Measurements from ENCODE around the gene RHBG. TPM values are rescaled to one million over a fixed set of nuclear protein-coding genes. Genes with fewer than 3 reads are reported as not detected.
"Not testable (repeated sequence)": the region's sequence is repeated elsewhere in the genome, so short reads cannot be mapped to it uniquely, and the experiment has no call there.

The RHBG gene, protein sequence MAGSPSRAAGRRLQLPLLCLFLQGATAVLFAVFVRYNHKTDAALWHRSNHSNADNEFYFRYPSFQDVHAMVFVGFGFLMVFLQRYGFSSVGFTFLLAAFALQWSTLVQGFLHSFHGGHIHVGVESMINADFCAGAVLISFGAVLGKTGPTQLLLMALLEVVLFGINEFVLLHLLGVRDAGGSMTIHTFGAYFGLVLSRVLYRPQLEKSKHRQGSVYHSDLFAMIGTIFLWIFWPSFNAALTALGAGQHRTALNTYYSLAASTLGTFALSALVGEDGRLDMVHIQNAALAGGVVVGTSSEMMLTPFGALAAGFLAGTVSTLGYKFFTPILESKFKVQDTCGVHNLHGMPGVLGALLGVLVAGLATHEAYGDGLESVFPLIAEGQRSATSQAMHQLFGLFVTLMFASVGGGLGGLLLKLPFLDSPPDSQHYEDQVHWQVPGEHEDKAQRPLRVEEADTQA
- not detected in 2 replicates for total RNA-seq (2014; rRNA removed; shearing (Covaris generic))

DNA sequence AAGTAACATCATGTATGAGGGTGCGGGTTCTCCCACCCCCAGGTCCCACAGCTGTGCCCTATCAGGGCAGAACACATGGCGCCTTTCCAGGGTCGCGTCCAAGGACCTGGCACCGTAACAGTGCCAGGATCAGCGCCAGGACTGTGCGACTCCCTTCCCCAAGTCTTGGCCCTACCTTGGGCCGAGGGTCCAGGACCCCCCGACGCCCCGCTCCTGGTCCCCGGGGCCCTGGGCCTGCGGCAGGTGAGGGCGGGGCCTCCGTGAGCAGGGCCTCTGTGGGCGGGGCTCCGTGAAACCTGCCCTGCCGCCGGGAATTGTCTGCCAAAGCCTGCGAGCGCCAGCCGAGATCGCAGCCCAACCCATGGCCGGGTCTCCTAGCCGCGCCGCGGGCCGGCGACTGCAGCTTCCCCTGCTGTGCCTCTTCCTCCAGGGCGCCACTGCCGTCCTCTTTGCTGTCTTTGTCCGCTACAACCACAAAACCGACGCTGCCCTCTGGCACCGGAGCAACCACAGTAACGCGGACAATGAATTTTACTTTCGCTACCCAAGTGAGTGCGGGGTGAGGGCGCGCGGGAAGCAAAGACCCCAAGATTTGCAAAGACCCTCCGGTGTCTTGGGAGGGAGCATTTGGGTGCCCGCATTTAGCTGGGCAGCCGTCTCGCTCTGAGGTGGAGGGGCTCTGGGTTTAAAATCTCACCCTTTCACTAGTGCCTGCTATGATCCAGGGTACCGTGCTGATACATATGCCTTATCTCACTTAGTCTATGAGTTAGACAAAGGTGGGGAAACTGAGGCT, at the start of gene RHBG:
Gene RHBG, plus strand, starts transcription at position 323 of the 796 bp plus-strand sequence. Its CDS starts 39 bp downstream, at position 362.
- Histone ChIP-seq H3K27me3 (replicated peaks) (peaks cover 42% of the 10 kb centered on the region), H3K27ac (no peak within 1 kb of the TSS), H3K9me3 (replicated peaks) (no peaks in the 10 kb centered on the region), H3K36me3 (no peaks in the 10 kb centered on the region), H3K4me3 (peak within 1 kb of the TSS; percentile 9; the same call in 1 of the 2 replicates), H3K4me1 (replicated peaks) (peaks cover 6% of the 10 kb centered on the region; the same call in 1 of the 2 replicates)
- DNase-seq (ENCODE audit: low read depth in 1 of 2, low spot score in 2 of 2): no peak

DNA sequence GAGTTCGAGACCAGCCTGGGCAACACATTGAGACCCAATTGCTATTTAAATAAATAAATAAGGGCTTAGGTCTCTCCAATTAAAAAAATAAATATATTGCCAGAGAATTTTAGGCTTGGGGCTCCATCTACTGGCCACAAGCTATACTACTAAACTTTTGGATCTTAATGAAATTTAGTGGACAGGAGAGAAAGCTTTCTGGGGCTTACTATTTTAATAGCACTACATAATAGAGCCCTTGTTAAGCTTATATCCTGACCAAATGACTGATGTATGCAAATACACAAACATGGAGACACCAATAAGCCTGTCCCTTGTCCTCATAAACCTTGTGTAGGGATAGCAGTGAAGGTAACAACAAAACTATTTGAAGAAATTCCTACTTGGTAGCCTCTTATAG, 49.3 kb upstream of the RHBG start:
- H3K4me1 ChIP-seq (replicated peaks): no peaks in the 10 kb centered on the region
- H3K36me3 ChIP-seq: peaks cover 97% of the 10 kb centered on the region
- peak in 1 of 2 experiments; percentile 44 for DNase-seq (ENCODE audit: low read depth in 1 of 2, low spot score in 2 of 2)

DNA sequence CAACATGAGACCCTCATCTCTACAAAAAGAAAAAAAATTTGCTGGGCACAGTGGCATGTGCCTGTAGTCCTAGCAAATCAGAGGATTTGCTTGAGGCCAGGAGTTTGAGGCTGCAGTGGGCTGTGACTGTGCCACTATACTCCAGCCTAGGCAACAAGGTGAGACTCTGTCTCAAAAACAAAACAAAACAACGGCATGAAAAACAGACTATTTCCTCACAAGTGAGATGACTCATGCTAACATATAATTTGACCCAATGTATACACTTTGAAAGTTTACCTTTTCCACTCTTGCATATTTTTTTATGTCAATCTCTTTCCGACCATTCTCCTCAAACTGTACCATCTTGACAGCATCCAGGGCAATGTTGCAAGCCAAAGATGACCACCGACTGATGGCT, 48.5 kb upstream of the RHBG start:
- no peak overlapping the region for H3K27ac ChIP-seq
- H3K27me3 ChIP-seq (replicated peaks): no peaks in the 10 kb centered on the region
- H3K36me3 ChIP-seq: peaks cover 97% of the 10 kb centered on the region
- no peak for DNase-seq (ENCODE audit: low read depth in 1 of 2, low spot score in 2 of 2)
- no peak overlapping the region for H3K4me3 ChIP-seq
- H3K4me1 ChIP-seq (replicated peaks): no peaks in the 10 kb centered on the region
- no peaks in the 10 kb centered on the region for H3K9me3 ChIP-seq (replicated peaks)

More for the DNA sequence above, 49.3 kb upstream of the RHBG start:
- Histone ChIP-seq H3K27me3 (replicated peaks) (no peaks in the 10 kb centered on the region), H3K27ac (no peak overlapping the region), H3K4me3 (no peak overlapping the region), H3K9me3 (replicated peaks) (no peaks in the 10 kb centered on the region)

DNA sequence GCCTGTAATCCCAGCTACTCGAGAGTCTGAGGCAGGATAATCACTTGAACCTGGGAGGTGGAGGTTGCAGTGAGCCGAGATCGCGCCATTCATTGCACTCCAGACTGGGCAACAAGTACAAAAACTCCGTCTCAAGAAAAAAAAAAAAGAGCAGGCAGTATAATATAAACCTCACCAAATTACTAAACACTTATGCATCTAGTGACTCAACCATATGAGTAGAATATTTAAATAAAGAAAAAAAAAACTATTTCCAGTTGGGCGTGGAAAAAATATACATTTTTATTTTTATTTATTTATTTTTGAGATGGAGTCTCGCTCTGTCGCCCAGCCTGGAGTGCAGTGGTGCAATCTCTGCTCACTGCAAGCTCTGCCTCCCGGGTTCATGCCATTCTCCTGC, 45.8 kb upstream of the RHBG start:
- H3K36me3 ChIP-seq: peaks cover 87% of the 10 kb centered on the region
- DNase-seq (ENCODE audit: low read depth in 1 of 2, low spot score in 2 of 2); H3K27ac ChIP-seq; H3K27me3 ChIP-seq (replicated peaks); H3K4me1 ChIP-seq (replicated peaks); H3K4me3 ChIP-seq; H3K9me3 ChIP-seq (replicated peaks): not testable (repeated sequence)

DNA sequence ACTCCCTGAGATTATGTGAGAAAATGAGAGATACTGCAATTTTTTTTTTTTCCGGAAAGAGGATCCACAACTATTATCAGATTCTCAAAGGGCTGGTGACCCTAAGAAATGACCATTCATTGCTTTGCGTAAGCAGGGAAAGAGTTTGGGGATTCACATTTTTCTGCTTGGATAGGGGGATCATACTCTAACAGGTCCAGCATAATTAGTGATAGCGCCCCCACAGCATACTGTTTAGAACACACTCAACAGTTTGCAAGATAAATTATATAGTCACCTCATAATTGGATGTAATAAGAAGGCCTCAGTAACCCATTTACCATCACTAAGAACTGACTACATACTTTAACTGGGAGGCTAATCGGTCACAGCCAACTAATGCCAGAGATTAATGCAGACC, 32.8 kb upstream of the RHBG start:
- Histone ChIP-seq H3K36me3 (peaks cover 61% of the 10 kb centered on the region), H3K4me3 (no peak overlapping the region), H3K4me1 (replicated peaks) (peaks cover 10% of the 10 kb centered on the region), H3K9me3 (replicated peaks) (no peaks in the 10 kb centered on the region), H3K27ac (no peak overlapping the region), H3K27me3 (replicated peaks) (no peaks in the 10 kb centered on the region)
- DNase-seq (ENCODE audit: low read depth in 1 of 2, low spot score in 2 of 2): no peak

DNA sequence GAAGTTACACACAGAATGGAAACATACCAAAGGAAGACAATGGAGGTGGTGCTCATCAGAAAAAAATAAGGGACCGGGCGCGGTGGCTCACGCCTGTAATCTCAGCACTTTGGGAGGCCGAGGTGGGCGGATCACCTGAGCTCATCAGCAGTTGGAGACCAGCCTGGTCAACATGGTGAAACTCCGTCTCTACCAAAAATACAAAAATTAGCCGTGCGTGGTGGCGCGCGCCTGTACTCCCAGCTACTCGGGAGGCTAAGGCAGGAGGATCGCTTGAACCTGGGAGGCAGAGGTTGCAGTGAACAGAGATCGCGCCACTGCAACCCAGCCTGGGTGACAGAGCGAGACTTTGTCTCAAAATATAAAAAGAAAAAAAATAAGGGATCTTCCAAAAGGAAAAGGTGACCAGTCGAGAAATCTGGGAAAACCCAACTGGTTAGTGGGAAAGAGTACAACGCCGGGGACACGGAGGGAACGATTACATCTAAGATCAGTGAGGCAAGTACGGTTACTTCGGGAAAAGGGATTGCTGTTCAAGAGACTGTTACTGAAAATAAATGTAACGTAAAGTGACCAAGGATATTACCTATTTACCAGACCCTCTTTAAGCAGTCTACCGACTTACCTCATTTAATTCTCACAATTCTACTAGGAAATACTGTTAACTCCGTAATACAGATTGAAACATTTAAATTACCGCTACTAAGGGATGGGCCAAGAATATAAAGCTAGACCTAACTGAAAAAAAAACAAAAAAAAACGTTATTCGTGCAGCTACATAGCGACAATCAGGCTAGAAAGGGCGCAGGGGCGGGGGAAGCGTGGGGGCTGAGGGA, 31.7 kb upstream of the RHBG start:
- Histone ChIP-seq H3K4me1 (replicated peaks) (peaks cover 10% of the 10 kb centered on the region), H3K36me3 (peaks cover 50% of the 10 kb centered on the region), H3K27ac (no peak overlapping the region), H3K27me3 (replicated peaks) (no peaks in the 10 kb centered on the region), H3K9me3 (replicated peaks) (no peaks in the 10 kb centered on the region), H3K4me3 (peak overlapping the region; percentile 57)
- DNase-seq (ENCODE audit: low read depth in 1 of 2, low spot score in 2 of 2): no peak

DNA sequence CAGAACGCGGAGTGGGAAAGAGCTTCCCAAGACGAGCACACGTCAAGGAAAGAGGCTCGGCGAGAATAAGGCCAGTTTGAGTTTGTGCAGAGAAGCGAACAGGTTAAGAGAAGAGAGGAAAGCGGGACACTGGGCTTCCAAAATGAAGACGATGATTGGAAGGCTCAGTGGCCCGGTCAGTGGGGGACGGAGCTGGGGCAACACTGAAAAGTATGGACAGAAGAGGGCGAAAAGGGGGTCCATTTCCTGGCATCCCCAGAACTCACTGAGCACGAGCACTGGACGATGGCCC, 31.2 kb upstream of the RHBG start:
- Histone ChIP-seq H3K27ac (no peak overlapping the region), H3K27me3 (replicated peaks) (no peaks in the 10 kb centered on the region), H3K36me3 (peaks cover 45% of the 10 kb centered on the region), H3K4me1 (replicated peaks) (peaks cover 10% of the 10 kb centered on the region), H3K4me3 (peak overlapping the region; percentile 57), H3K9me3 (replicated peaks) (no peaks in the 10 kb centered on the region)
- no peak for DNase-seq (ENCODE audit: low read depth in 1 of 2, low spot score in 2 of 2)

DNA sequence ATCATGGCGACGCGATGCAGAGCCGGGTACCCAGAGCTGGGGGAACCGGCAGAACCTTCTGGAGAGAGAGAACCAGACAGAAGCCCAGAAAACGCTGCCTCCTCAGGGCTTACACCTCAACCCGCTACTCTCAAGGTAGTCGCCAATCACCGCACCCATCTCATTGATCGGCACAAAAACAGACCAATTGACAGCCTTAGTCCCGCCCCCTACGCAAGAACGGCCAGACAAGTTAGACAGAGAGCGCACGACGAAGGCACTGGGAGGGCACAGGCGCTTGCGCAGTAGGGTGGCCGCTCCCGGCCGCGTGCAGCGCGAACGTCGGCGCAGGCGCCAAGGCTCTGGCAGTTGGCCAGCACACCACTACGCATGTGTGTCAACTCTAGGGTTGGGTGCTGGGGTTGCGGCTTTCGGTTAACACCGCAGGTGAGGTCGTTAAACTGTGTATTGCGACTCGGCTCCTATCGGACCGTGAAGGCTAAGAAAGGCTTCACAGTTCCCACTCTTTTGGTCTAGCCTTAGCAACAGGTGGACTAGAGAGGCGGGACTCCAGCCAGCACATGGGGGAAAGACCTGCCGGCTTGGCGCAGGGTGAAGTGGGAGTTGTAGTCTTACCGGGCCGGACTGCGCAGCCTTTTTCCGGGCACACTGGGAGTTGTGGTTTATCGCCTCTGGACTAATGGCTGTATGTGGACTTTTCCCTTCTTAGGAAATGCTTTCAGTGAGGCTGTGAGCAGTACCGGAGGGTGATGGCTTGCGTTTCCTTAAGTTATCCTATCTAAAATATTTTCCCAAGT, 30.6 kb upstream of the RHBG start, which contains the start of the genes CCT3 and TSACC:
Gene CCT3, minus strand, starts transcription at position 113 of the 797 bp plus-strand sequence. Its CDS starts 108 bp downstream, at position 5.
Gene TSACC, plus strand, starts transcription at position 347 of the 797 bp plus-strand sequence. CDS start 1,232 bp downstream, outside the sequence.
- peak; percentile 99 to 100 for DNase-seq (ENCODE audit: low read depth in 1 of 2, low spot score in 2 of 2)
- Histone ChIP-seq H3K36me3 (peaks cover 39% of the 10 kb centered on the region), H3K4me1 (replicated peaks) (peaks cover 10% of the 10 kb centered on the region), H3K9me3 (replicated peaks) (no peaks in the 10 kb centered on the region), H3K27ac (no peak within 1 kb of the TSS), H3K27me3 (replicated peaks) (no peaks in the 10 kb centered on the region), H3K4me3 (peak within 1 kb of the TSS; percentile 57)

DNA sequence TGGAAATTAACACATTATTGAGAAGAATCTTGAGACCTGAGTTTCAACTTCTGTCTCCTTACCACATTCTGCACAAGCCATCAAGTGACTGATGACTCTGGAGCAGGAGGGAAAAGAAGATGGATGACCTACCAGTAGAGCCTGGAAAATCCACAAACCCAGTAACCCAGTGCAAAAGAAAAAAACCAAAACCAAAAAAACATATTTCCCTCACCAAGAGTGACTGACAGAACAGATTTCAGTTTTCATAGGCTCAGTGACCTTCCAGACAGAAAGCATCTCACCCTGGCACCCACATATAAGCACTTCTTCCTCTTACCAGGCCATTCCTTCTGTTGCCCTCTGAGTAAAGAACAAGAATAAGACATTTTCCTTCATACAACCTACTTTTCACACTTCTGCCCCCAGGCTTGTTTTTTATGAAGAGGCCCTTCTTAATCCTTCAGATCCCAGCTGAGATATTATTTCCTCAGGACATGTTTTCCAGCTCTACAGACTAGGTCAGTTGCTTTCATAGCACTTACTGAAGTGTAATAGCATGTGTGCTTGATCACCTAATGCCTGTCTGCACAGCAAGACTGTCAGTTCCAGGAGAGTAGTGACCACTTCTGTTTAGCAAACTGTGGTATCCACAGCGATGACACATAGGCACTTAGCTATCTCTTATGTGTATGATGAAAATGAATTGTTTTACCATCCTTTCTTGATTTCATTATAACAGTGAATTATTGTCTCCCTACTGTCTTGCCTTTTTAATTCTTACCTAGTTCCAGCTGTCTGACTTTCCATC, 26.6 kb upstream of the RHBG start:
- no peak overlapping the region for H3K4me3 ChIP-seq
- no peaks in the 10 kb centered on the region for H3K36me3 ChIP-seq
- no peak overlapping the region for H3K27ac ChIP-seq
- no peaks in the 10 kb centered on the region for H3K4me1 ChIP-seq (replicated peaks)
- H3K9me3 ChIP-seq (replicated peaks): no peaks in the 10 kb centered on the region
- peaks cover 14% of the 10 kb centered on the region; the same call in 1 of the 2 replicates for H3K27me3 ChIP-seq (replicated peaks)
- no peak for DNase-seq (ENCODE audit: low read depth in 1 of 2, low spot score in 2 of 2)

DNA sequence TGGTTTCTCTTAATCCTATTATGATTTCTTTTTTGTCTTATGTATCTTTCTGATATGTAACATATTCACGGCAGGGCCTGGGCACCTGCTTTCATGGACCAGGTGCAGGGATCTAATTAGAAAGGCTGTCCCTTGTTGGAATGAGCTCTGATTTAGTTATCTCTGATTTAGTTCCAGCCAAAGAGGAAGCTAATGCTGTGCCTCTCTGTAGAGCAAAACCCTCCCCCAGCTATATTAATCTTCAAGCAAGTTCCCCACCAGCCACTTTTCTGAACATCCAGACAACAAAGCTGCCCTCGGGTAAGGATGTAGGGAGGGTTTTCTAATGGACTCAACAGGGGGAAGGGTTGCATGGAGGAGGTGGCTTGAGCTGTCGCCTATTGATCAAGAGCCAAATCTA, 24.6 kb upstream of the RHBG start:
- no peak for DNase-seq (ENCODE audit: low read depth in 1 of 2, low spot score in 2 of 2)
- no peak overlapping the region for H3K4me3 ChIP-seq
- H3K9me3 ChIP-seq (replicated peaks): no peaks in the 10 kb centered on the region
- peaks cover 22% of the 10 kb centered on the region for H3K27me3 ChIP-seq (replicated peaks)
- no peaks in the 10 kb centered on the region for H3K4me1 ChIP-seq (replicated peaks)
- H3K27ac ChIP-seq: no peak overlapping the region
- H3K36me3 ChIP-seq: no peaks in the 10 kb centered on the region

DNA sequence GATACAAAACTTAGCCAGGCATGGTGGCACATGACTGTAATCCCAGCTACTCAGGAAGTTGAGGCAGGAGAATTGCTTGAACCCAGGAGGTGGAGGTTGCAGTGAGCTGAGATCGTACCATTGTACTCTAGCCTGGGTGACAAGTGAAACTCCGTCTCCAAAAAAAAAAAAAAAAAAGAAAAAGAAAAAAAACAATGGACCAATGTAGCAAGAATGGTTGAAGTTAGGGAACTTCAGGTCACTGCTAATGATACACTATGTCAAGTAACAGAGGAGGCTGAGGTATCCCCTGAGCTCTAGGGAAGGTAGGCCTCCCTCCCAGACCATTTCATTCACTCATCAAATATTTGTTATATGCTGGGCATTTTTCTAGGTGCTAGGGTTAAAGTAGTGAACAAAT, 23.0 kb upstream of the RHBG start:
- not testable (repeated sequence) for H3K4me1 ChIP-seq (replicated peaks); H3K4me3 ChIP-seq; H3K27ac ChIP-seq; H3K9me3 ChIP-seq (replicated peaks); DNase-seq (ENCODE audit: low read depth in 1 of 2, low spot score in 2 of 2); H3K36me3 ChIP-seq
- H3K27me3 ChIP-seq (replicated peaks): peaks cover 36% of the 10 kb centered on the region

DNA sequence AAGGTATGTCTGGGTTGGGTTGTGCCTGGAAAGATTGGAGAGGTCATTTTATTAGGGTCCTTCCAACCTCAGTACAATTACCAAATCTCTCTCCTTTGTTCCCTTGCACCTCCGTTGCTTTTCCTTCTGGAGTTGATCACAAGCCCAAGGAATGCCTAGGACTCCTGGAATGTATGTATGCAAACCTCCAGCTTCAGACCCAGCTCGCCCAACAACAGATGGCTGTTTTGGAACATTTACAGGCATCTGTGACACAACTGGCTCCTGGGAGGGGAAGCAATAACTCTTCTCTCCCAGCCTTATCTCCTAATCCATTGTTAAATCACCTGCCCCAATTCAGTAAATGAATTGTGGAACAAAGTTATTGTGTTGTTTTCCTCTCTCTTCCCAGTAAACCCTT, 22.4 kb upstream of the RHBG start:
- Histone ChIP-seq H3K9me3 (replicated peaks) (no peaks in the 10 kb centered on the region), H3K4me3 (no peak overlapping the region), H3K36me3 (no peaks in the 10 kb centered on the region), H3K4me1 (replicated peaks) (no peaks in the 10 kb centered on the region), H3K27me3 (replicated peaks) (peaks cover 41% of the 10 kb centered on the region), H3K27ac (no peak overlapping the region)
- no peak for DNase-seq (ENCODE audit: low read depth in 1 of 2, low spot score in 2 of 2)
